NCI-H146 treated with DMSO at 0.1 percent for 48 hours (cell line): Measurements from ENCODE around the gene CYB5R3.
A peak's percentile ranks its signal among the peaks of the same experiment; 100 is the strongest.

Experiments used
- DNase-seq: peaks from one replicate; lab custom pipeline; 2025; ENCODE audit not compliant: unreplicated experiment; lab: John Stamatoyannopoulos, UW

The CYB5R3 gene

DNA sequence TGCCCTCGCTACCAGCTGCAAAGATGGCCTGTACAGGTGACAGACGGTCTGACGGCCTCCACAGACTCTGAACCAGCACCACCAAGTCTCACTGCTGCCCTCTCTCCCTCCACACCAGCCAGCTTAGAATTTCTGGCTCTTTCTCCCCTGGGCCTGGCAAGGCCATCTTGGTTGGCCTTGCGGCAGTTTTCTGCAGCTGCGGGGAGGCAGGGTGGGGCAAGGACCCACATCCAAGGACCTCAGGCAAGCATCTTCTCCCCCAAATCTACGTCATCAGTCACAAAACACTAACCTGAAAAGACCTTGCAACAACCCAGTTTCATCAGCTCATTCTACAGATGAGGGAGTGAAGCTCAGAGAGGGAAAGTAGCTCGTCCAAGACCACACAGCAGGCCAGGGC, 22.8 kb downstream of the CYB5R3 start:
- DNase-seq = no peak

DNA sequence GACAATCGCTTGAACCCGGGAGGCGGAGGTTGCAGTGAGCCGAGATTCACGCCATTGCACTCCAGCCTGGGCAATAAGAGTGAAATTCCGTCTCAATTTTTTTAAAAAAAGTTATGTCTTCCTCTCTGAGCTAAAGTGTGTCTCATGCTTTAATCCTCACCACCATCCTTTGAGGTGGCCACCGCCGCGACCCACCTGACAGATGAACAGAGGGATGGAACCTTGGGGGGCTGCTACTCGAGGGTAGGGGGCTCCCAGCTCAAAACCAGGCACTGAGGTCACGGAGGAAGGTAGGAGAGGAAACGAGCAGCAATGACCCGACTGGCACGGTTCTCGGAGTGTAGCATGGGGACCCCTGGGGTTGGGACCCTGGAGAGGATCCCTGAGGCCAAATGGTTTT, 23.8 kb downstream of the CYB5R3 start:
- DNase-seq = no peak

DNA sequence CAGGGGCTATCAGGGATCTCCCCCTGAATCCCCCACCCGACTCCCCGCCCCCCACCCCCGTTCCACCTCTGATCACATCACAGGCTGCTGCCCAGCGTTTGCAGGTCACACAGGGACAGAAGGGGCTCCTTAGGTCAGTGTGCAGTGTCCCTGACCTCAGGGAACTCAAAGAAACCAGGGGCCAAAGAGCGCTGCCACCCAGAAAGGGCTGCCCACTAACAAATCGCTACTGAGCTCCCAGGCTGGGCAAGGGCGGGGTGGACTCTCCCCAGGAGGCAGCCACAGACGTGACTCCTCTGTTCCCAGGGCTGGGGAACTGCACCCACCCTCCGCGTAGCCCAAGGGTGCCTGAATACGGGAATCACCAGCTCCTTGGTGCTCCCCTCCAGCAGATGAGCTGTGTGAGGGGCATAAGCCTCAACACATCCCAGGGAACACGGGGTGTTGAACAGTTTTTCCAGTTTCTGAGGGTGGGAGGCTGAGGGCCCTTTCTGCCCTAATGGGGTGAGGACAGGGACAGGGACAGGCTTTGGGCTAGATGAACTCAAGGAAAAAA, 24.6 kb downstream of the CYB5R3 start:
- DNase-seq = no peak

DNA sequence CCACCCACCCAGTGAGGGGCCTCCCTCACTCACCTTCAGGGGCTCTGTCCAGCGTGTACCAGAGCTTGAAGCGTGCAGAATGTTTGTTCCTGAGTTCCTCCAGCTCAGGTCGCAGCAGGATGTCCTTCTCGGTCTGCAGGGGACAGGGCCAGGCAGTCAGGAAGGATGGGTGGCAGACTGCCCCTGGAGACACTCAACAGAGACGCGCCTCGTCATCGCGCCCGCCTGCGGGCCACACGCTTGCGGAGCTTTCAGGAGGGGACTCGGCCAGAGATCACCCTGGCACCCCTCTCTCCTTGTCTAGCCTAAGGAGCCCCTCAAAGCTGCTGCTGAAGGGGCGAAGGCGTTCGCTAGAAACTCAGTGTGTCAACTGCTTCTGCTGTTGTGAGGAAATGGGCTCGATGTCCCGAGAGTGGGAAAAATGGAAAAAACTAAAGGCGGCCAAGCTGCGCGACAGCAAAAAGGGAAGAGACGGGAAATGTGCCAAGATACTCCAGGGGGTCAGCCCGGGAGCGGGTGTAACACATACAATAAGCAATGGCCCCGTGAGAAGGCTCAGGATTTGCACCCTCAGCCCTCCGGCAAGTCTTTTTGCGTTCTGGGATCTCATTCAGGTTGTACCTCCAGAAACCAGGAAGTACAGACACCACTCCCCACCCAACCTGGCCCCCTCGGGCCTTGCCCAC, 25.3 kb downstream of the CYB5R3 start:
- DNase-seq = no peak

DNA sequence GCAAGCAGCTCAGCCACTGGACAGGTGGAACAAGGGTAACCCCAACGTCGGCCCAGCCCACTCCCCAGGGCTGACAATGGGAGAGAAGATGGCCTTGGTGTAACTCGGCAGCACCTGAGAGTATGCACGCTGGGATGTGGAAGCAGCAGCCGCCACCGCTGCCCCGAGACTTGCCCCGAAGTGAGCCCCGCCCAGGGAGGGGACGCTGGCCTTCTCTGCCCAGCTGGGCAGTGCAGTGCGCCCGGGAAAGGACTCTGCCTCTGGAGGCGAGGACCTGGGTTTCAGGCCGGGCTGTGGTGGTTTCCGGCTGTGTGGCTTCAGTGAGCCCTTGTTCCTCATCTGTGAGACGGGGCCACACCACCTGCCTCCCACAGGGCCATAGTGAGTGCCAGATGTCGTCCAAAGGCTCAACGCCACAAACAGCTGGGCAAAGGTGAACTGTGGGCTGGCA, 25.9 kb downstream of the CYB5R3 start:
- no peak for DNase-seq

DNA sequence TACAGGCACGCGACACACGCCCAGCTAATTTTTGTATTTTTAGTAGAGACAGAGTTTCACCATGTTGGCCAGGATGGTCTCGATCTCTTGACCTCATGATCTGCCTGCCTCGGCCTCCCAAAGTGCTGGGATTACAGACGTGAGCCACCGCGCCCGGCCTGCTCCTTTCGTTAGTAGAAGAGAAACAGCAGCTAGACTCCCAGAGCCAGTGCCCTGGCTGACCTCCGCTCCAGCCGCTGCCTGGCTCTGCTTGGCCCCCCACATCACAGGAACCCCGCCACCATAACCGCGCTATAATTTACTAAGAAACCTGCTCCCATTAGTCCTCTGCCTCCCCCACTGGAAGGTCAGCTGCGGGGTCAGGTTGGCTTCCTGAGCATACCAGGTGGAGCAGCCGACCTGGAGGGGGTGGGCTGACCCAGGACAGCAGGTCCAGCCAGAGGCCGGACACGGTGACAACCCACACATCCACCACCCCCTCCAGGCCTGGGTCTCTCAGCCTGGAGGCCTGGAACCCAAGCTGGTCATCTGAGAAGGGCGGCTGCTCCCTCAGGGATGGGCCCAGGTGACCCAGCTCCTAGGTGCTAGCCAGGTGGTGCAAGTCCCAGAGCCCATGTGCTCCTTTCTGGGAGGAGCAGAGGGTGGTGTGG, 27.0 kb downstream of the CYB5R3 start:
- no peak for DNase-seq

DNA sequence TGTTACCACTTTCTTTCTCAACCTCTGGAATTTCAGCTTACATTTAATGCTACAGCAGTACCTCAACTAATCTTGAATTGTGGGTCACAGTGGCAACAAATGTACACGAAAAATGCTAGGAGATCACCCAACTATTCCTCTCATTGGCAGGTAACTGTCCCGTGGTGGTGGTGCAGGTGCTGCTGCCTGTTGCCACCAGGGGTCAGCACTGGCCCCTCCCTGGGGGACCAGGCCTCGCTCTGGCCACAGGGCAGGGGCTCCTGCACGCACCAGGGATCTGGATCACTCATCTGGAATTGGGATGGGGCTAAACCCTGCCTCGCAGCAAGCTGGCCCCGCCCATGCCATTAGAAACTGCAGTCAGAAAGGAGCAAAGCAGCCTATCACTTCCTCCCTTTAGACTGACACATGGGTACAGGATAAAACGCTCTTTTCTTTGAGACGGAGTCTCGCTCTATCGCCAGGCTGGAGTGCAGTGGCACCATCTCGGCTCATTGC, 27.6 kb downstream of the CYB5R3 start:
- DNase-seq = no peak

DNA sequence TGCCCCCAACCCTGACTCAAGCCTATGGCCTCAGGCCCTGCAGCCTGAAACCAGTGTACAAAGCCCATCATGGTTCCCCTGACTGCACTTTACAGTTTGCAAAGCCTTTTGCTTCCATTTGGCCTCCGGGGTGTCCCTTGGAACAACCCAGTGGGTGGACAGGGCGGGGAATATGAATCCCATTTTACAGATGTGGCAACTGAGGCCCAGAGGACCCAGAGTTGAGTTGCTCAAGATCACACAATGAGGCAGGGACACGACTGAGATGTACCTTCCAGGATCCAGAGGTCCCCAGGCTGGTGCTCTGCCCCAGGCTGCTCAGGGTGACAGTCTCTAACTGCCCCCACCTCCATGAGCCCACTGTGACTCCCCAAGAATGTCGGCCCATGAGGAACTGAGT, 29.1 kb downstream of the CYB5R3 start:
- no peak for DNase-seq

DNA sequence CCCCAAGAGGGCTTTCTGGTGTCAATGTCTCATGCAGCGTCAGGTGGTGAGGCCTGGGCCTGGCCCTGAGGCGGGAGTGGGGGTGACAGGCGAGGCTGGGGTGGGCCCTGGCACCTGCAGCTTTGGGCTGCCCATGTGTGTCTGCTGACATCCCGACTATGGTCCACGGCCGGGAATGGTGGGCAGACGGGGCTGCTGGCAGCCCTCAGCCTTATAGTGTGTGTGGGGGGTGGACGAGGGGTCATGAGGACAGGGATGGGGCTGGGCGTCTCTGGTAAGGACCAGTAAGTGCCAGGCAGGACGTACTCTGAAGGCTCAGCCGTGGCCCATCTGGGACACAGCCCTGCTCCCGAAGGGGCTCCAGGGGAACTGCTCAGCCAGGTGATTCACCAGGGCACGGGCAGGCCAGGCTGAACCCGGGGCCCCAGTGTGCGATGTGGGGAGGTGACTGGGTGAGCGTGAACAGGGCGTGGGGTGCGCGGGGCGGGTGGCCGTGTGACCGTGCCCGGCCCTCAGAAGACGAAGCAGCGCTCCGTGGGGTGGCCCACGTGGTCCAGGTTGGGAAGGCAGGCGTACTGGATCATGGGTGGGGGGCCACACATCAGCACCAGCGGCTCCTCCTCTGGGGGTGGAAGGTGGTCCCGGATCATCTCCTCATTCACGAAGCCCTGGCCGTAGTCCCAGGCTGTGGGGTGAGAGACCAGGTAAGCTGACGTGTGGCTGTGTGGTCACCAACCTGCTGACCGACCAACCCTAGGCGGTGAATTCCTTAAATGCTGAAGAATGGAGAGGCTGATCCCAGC, 29.7 kb downstream of the CYB5R3 start:
- DNase-seq = no peak

DNA sequence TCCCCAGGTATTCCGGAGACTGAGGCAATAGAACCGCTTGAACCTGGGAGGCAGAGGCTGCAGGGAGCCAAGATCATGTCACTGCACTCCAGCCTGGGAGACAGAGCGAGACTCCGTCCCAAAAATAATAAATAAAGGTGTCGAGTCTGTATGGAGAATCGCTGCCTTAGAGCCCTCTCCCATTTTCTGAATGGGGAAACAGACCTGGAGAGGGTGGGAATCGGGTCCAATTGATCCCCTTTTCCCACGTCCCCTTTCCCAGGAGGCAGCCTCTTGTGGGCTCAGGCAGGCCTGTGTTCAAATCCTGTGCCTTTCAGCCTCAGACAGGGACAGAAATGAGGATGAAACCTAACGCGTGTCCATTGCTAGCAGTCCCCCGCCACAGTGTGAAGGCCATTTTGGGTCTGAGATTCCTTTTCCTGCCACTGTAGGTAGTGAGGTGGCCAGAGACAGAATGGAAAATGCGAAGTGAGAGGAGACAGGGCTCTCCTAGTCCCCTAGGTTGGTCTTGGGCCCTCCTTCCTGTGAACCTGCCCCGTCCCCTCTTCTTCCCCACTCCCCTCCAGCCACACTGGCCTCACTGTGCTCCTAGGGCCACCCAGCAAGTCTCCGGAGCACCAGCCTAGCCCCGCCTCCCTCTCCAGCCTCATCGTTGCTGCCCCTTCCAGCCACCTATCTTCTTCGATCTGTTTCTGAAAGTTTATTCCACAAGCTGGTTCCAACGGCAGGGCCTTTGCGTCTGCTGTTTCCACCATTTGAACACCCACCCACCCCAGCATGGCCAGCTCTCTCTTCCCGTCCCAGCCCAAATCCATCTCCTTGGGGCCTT, 31.8 kb downstream of the CYB5R3 start:
- no peak for DNase-seq

DNA sequence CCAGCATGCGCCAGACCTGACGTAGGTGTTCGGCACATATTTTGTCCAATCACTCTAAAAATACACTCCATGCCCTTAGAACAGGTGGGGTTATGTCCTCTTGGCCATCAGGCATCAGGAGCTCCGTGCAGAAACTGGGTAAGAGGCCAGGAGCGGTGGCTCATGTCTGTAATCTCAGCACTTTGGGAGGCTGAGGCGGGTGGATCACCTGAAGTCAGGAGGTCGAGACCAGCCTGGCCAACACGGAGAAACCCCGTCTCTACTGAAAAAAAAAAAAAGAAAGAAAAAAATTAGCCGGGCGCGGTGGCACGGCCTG, 33.4 kb downstream of the CYB5R3 start:
- peak; percentile 82 for DNase-seq

DNA sequence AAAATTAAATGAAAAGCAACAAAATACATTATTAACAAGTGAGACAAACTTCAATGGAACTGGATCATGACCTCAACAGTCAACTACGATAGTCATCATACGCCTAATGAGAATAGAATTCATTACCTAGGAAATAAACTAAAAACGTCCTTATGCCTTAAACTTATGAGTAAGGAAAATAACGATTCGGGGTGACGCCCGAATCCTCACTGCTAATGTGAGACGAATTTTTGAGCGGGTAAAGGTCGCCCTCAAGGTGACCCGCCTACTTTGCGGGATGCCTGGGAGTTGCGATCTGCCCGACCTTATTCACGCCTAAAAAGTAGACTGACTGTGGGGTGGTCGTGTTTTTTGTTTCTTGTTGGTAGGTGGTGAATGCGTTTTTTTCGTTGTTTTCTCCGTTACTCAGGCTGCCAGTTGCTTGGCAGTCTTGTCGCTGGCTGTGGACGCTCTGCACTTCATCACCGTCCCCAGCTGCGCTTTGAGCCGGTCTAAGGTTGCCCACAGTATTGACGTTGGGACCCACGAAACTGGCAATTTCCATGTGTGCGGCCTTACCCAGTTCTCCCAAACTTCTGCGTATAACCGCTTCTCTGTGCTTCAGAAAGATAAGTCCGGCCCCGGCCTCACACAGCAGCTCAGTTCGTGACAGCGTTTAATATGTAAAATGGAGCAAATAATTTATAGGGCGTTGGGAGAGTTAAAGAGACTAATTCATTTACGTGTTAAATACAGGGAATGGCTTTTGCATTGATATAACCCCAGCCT, 33.9 kb downstream of the CYB5R3 start:
- DNase-seq = peak; percentile 99

DNA sequence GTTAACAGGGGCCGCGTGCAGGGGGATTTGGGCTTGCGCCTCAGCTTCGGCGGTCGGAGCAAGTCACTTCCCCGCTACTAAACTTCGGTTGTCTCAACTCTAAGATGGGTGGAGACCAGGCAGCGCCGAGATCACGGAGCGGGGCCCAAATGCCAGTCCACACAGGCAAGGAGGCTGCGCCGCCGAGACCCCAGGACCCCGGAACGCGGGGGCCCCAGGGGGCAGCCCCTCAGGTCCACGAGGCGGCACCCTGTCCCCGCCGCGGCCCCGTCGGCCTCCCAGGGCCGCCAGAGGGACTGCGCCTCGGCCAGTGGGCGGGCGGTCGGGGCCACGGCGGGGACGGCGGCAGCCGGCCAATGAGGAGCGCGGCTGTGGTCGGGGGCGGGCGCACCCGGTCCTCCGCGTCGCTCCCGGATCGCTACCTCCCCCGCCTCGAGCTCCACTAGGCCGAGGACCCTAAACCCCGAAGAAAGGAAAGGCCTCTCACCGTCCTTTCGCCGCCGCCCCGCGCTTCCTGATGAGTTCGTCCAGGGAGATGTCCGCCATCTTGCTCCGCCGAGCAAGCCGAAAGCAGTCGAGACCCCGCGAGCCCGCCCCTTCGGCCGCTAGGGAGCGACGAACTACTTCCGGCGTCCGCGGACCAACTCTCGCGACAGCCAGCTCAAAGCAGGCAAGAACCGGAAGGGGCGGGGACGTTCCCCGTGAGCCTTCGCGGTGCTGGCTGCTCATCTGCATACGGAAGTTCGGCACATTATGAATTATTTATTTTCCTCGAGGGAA, 34.7 kb downstream of the CYB5R3 start, which contains the start of gene POLDIP3:
Gene POLDIP3 (minus strand): TSS at position 572 of the 780 bp plus-strand sequence. CDS start 26 bp downstream, at position 546.
- DNase-seq = peak; percentile 98

DNA sequence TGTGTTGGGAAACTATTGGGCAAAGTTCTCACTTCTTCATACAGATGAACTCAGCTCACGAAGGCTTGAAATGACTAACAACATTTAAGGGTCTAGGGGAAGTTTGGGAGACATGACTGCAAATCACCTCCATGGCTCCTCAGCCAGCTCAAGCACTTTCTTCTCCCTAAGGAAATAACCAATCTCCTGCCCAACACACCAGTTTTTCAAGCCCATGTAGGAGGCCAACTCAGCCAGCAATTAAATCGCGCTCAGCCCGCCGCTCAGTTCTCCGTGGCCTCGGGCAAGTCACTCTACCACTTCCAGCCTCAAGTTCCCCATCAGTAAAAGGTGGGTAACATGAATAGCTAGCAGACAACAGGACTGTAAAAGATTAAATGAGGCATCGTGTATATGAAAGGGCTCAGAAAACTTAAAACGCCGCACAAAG, 35.3 kb downstream of the CYB5R3 start:
- DNase-seq = peak; percentile 65

DNA sequence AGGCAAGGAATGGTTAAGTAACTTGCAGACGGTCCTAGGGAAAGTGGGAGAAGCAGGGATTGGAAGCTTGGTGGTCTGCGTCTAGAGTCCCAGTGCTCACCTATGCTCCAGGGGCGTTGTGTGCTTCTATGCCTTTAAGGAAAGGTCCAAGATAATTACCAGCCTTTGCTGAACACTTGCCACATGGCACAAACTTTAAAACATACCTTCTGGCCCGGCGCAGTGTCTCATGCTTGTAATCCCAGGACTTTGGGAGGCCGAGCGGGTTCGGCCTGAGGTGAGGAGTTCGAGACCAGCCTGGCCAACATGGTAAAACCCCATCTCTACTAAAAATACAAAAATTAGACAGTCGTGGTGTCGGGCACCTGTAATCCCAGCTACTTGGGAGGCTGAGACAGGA, 36.9 kb downstream of the CYB5R3 start:
- DNase-seq = no peak

DNA sequence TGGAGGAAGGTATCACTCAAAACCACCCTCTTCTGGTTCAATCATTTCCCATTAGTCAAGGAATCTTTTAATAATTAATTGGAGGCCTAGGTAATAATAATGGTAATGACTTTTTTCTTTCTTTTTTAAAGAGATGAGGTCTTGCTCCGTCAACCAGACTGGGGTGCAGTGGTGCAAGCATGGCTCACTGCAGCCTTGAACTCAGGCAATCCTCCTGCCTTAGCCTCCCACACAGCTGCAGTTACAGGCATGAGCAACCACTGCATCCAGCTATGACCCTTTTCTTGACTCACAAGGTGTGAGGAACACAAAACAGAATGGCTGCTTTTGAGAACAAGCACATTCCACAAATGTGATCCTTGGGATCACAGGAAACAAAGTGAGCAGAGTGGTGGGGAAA, 38.1 kb downstream of the CYB5R3 start:
- DNase-seq = no peak

DNA sequence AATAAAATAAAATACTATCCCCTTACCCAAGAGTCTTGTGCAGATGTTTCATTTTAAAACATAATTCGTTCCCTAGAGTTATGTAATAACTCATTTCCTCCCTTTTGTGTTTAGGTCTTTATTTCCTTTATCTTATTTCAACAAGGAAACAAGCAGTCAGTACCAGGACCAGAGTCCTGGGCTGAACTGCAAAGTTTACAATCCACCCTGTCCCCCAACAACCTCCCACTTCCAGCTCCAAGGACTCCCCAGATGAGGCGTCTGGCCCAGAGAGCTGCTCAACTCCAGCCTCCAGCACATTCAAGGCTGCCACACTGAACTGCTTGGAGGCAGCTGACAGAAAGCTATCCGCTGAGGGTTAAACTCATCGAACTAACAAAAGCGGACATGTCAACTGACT, 39.0 kb downstream of the CYB5R3 start:
- DNase-seq = no peak

DNA sequence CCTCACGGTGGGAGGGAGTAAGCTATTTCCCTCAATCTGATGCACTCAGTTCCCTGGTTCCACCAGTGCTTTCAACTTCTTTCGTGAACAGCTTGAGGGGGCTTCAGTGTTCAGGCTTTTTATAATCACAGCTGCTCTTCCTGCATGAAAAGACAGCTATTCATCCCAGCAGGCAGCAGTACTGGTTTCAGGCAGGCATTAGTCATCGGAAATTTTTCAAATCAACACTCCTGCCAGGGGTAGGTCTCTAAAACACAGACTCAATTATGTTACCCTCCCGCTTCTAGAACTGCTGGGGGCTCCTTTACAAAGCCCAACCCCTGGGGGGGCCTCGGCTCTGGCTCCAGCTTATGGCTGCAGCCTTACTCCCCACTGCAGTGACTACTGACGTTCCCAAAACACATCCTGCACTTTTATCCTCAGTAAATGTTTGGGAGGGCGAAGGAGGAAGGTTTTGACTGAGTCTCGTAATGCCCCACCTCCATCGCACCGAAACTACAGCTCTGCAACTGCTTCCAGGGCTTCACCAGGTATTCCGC, 40.3 kb downstream of the CYB5R3 start:
- peak; percentile 13 for DNase-seq
